Gastroesophageal sphincter (tissue), 4 donors: Measurements from ENCODE around the gene SLC16A9. TPM values are rescaled to one million over a fixed set of nuclear protein-coding genes. Genes with fewer than 3 reads are reported as not detected.

Experiments used
- ATAC-seq: fragments of 150-250 bp; one replicate; pipeline ENCODE4 v1.9.1; 2016; ENCODE audit warnings: mild to moderate bottlenecking, moderate library complexity
- H3K27ac ChIP-seq, 4 donors: fragments of 200-600 bp; sonication (generic) in 3 of 4; 1 replicate in 3 of 4; 2 replicates in 1 of 4; pipeline ENCODE4 v1.5.1; 2016 to 2019
- H3K27me3 ChIP-seq: fragments of 200-600 bp; sonication (generic); one replicate; pipeline ENCODE4 v1.5.1; 2019
- H3K36me3 ChIP-seq, 2 donors: fragments of 200-600 bp; sonication (generic); one replicate each; pipeline ENCODE4 v1.5.1; 2019; ENCODE audit warnings: control low read depth in 1 of 2
- H3K4me1 ChIP-seq, 3 donors: fragments of 200-600 bp; sonication (generic); 1 replicate in 2 of 3; 2 replicates in 1 of 3; pipeline ENCODE4 v1.5.1; 2016 to 2019; ENCODE audit warnings: control low read depth in 2 of 3
- H3K4me3 ChIP-seq, 2 donors: fragments of 200-600 bp; sonication (generic); one replicate each; pipeline ENCODE4 v1.5.1; 2019; ENCODE audit warnings: mild to moderate bottlenecking in 1 of 2, moderate library complexity in 1 of 2
- H3K9me3 ChIP-seq, 3 donors: fragments of 200-600 bp; sonication (generic); one replicate each; pipeline ENCODE4 v1.5.1; 2017 to 2019; ENCODE audit warnings: control low read depth in 2 of 3
- CTCF ChIP-seq, 4 experiments: fragments of 200-600 bp in 2 of 4; fragments of 450-650 bp in 2 of 4; sonication (generic) in 1 of 4; IDR thresholded peaks; one replicate each; pipeline ENCODE4 v1.5.1; 2017 to 2019; ENCODE audit warnings: antibody characterized with exemption in 4 of 4, mild to moderate bottlenecking in 2 of 4, moderate library complexity in 2 of 4
- EP300 ChIP-seq: sonication (generic); formaldehyde crosslinking; IDR thresholded peaks from one replicate; pipeline ENCODE4 v1.6.1; 2017; ENCODE audit warnings: antibody characterized with exemption, mild to moderate bottlenecking
- POLR2A ChIP-seq, 2 donors: fragments of 450-650 bp; IDR thresholded peaks; one replicate each; pipeline ENCODE4 v1.6.1; 2017; ENCODE audit warnings: antibody characterized with exemption in 2 of 2, mild to moderate bottlenecking in 2 of 2, moderate library complexity in 1 of 2
- POLR2AphosphoS5 ChIP-seq: sonication (generic); formaldehyde crosslinking; IDR thresholded peaks from one replicate; pipeline ENCODE4 v1.6.1; 2017; ENCODE audit warnings: antibody characterized with exemption
- WGBS, 2 donors: methylation state at CpG; one replicate each; pipeline ENCODE4 v1.1.5; 2018; ENCODE audit warnings: low coverage in 1 of 2; 5-methylcytosine and 5-hydroxymethylcytosine counted together
- total RNA-seq, 4 donors: library from RNA; depleted of rRNA; stranded (reverse); fragments of >200 nt; gene quantifications; one replicate each; pipeline ENCODE4 v1.1.0, GENCODE V29; 2016

Gene SLC16A9
- total RNA-seq, 4 donors from 2014 or later, result 0.54 to 2.2 (median 1.2) TPM

GRCh38 chr10:59628456-59628855 lies 81.2 kb downstream of the SLC16A9 start:
- Histone ChIP-seq H3K4me1 (peaks cover 0 to 10% (median 0%) of the 10 kb centered on the region in 3 donors), H3K27ac (no peak overlapping the region), H3K4me3 (no peak overlapping the region), H3K36me3 (no peaks in the 10 kb centered on the region), H3K27me3 (no peaks in the 10 kb centered on the region), H3K9me3 (no peaks in the 10 kb centered on the region)
- TF ChIP-seq CTCF (IDR thresholded peaks at IDR 0.05) (no peak), EP300 (no peak), POLR2A (IDR thresholded peaks at IDR 0.05) (no peak), POLR2AphosphoS5 (no peak)
- no peak for ATAC-seq
- WGBS, 2 donors, result 57% methylated on average over 2 of the region's 6 CpGs; no CpG with 5 or more reads in 1 of the 2 donors

- Histone ChIP-seq H3K4me1 (peaks cover 0 to 13% (median 0%) of the 10 kb centered on the region in 3 donors), H3K27me3 (no peaks in the 10 kb centered on the region), H3K4me3 (no peak overlapping the region), H3K27ac (no peak overlapping the region), H3K36me3 (no peaks in the 10 kb centered on the region), H3K9me3 (no peaks in the 10 kb centered on the region)
- no peak for ATAC-seq
- 58 to 82% methylated on average over 3 of the region's 4 CpGs for WGBS, 2 donors
- no peak for TF ChIP-seq CTCF (IDR thresholded peaks at IDR 0.05)
- no peak for TF ChIP-seq EP300
- TF ChIP-seq POLR2AphosphoS5, result no peak
- no peak for TF ChIP-seq POLR2A (IDR thresholded peaks at IDR 0.05)
Observed at GRCh38 chr10:59627366-59628018, 82.2 kb downstream of the SLC16A9 start.

GRCh38 chr10:59626523-59626869 lies 83.2 kb downstream of the SLC16A9 start:
- ATAC-seq, result no peak
- WGBS, 2 donors, result 63 to 67% methylated on average over 3 of the region's 3 CpGs
- Histone ChIP-seq H3K4me1 (peaks cover 0 to 18% (median 0%) of the 10 kb centered on the region in 3 donors), H3K27ac (no peak overlapping the region), H3K36me3 (no peaks in the 10 kb centered on the region), H3K9me3 (no peaks in the 10 kb centered on the region), H3K27me3 (no peaks in the 10 kb centered on the region), H3K4me3 (no peak overlapping the region)
- TF ChIP-seq EP300 (no peak), POLR2A (IDR thresholded peaks at IDR 0.05) (no peak), POLR2AphosphoS5 (no peak), CTCF (IDR thresholded peaks at IDR 0.05) (no peak)

- Histone ChIP-seq H3K4me1 (peaks cover 0 to 18% (median 0%) of the 10 kb centered on the region in 3 donors), H3K27me3 (no peaks in the 10 kb centered on the region), H3K36me3 (no peaks in the 10 kb centered on the region), H3K9me3 (no peaks in the 10 kb centered on the region), H3K27ac (peak overlapping the region in 3 of 4 donors; percentile 5 to 38 (median 10)), H3K4me3 (no peak overlapping the region)
- ATAC-seq, result peak; percentile 80
- peak; percentile 70 to 93 (median 88) for TF ChIP-seq CTCF (IDR thresholded peaks at IDR 0.05)
- no peak for TF ChIP-seq EP300
- peak; percentile 31 for TF ChIP-seq POLR2AphosphoS5
- WGBS, 2 donors, result 10 to 27% methylated on average over 3 to 8 of the region's 8 CpGs
Observed at GRCh38 chr10:59625721-59626522, 83.7 kb downstream of the SLC16A9 start.
